HG02571 (cell line): ENCODE data around the gene RPL37.
"Not testable (repeated sequence)": the region's sequence is repeated elsewhere in the genome, so short reads cannot be mapped to it uniquely, and the experiment has no call there.

ENCODE experiments used
- ATAC-seq: cut with Tn5 transposase; IDR thresholded peaks from one replicate; pipeline ENCODE4 v1.9.1; 2021; ENCODE audit warnings: mild to moderate bottlenecking, moderate library complexity; ENCODE audit not compliant: unreplicated experiment

RPL37 gene

DNA sequence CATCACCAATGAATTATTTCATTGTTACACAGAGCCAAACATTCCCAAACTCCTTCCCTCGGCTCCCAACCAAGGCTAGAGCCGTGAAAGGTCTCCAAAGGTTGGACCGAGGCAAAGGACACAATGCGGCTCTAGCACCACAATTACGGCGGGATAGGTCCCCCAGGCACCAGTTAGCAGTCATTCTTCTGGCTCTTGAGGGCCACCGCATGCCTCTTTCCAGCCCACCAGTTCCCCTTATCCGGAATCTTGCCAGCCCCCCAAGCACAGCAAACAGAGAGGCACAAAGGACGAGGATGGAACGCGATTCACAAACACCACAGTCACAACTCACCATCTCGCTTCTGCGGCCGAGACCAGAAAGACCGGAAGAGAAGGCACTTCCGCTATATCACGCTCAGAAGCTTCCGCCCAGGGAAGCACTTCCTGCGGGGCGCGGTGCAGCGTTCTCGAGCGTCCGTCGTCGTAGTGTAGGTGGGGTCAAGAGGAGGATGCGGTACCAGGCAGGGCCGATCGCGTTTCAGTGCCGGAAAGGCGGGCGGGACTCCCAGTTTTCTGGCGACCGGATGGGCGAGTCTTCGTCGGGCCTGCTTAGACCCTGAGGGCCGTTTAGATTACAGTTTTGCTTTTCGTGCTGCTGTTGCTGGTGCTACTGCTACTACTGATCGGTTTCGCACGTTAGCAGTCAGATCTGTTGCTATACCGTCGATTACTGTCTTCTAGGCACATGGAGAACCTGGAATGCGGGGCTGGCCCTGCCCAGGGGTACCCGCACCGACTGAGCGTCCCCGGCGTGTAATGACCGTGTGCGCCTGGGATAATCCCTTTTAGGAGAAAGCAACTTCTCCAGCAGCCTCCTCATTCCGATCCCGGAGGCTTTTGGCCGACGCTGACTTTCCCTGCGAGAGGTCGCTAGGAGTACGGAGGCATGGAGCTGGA lies at the start of gene RPL37:
Gene RPL37 (minus strand): TSS at position 374 of the 939 bp plus-strand sequence. CDS start 37 bp downstream, at position 337.
- peak; percentile 97 for ATAC-seq

DNA sequence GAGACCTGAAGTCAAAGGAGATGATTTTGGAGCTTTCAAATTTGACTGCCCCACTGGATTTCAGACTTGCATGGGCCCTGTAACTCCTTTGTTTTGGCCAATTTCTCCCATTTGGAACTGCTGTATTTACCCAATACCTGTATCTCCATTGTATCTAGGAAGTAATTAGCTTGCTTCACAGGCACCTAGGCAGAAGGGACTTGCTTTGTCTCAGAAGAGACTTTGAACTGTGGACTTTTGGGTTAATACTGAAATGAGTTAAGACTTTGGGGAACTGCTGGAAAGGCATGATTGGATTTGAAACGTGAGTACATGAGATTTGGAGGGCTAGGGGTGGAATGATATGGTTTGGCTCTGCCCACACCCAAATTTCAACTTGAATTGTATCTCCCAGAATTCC lies 48.0 kb upstream of the RPL37 start:
- not testable (repeated sequence) for ATAC-seq

DNA sequence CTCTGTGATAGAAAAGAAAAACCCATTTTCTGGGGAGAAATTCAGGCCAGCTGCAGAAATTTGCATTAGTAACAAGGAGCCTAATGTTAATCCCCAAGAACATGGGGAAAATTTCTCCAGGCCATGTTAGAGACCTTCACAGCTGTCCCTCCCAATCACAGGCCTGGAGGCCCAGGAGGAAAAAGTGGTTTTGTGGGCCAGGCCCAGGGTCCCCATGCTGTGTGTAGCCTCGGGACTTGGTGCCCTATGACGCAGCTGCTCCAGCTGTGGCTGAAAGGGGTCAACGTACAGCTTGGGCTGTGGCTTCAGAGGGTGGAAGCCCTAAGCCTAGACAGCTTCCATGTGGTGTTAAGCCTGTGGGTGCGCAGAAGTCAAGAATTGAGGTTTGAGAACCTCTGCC lies 47.3 kb upstream of the RPL37 start:
- ATAC-seq: no peak

DNA sequence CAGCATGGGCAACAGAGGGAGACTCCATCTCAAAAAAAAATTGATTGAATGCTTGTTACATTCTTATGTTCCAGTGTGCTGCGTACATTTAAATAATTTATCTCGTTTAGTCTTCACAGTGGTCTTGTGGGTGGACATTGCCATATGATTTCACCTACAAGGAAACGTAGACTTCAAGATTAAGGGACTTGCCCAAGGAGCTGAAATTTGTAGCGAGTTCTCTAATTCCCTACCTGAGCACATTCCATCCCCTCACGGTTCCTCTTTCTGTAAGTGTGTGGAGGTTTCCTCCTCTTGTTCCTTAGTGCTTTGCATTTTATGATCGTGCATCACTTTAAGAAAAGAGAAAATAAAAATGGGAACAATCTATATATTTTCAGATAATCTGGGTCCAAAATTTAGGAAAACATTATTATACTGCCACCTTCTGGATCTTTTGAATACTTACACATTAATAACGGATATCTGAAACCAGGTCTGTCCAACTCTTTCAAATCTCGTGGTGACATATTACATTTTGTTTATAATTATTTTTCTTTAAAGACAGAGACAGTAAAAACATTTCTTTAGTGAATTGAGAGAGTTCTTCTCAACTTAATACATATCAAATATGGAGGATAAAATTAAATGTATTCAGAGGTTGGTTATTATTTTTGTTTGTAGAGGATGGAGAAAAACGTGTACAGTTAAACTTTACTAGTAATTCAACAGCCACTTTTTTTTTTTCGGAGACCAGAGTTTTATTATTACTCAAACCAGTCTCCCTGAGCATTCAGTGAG lies 44.3 kb upstream of the RPL37 start:
- no peak for ATAC-seq

DNA sequence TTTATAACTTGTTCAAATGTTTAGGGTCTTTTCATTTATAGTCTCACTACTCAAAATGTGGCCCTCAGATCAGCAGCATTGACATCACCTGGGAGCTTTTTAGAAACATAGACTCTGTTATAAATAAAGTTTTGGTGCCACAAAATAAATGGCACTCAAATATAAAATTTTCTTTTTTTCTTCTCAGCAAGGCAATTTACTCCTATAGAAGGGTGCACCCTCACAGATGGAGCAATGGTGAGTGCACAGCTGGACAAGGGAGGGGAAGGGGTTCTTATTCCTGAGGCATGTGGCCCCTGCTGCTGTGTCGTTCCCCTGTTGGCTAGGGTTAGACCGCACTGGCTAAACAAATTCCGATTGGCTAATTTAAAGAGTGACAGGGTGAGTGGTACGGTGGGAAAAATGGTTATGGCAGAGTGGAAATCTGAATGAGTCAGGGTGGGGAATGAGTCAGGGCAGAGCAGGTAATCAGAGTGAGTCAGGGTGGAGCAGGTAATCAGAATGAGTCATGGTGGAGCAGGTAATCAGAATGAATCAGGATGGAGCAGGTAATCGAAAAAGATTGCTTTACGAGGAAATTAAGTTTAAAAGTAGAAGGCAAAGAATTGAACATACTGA lies 42.5 kb upstream of the RPL37 start:
- no peak for ATAC-seq

DNA sequence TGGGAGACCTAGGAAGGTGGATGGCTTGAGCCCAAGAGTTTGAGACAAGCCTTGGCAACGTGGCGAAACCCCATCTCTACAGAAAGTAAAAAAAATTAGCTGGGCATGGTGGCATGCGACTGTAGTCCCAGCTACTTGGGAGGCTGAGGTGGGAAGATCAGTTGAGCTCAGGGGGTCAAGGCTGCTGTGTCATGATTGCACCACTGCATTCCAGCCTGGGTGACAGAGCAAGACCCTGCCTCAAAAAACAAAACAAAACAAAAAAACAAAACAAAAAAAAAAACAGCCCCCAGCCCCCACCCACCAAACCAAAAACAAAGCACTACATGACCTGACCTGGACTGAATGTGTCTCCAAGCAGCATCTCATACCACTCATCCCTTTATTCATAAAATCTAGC lies 40.9 kb upstream of the RPL37 start:
- ATAC-seq: no peak

DNA sequence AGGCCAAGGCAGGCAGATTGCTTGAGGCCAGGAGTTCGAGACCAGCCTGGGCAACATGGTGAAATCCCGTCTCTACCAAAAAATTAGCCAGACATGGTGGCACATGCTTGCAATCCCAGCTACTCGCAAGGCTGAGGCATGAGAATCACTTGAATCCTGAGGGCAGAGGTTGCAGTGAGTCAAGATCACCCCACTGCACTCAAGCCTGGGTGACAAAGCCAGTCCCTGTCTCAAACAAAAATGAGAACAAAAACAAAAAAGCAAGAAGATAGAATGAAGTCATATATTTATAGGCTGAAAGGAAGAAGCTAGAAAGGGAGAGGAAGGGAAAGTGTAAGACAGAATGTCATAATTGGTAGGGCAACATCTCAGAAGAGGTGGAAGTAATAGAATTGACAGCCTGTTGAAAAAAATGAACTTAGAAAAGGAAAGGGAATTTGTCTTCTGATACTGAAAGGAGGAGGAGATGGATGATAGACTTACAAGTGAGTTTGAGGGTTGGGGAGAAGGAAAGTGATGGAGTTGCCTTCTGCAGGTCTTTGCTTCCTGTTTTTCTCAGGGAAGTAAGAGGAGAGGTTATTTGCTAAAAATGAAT lies 38.4 kb upstream of the RPL37 start:
- no peak for ATAC-seq

DNA sequence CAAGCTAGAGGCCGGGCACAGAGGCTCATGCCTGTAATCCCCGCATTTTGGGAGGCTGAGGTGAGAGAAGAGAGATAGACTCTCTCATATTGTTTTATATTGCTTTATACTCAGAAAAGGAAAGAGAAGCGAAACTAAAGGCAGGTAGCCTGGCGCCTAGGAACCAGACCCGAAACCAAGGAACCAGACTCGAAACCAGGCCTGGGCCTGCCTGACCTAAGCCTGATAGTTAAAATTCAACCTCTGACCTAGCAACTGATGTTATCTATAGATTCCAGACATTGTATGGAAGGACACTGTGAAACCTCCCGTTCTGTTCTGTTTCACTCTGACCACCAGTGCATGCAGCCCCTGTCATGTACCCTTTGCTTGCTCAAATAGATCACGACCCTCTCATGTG lies 37.2 kb upstream of the RPL37 start:
- ATAC-seq: not testable (repeated sequence)

DNA sequence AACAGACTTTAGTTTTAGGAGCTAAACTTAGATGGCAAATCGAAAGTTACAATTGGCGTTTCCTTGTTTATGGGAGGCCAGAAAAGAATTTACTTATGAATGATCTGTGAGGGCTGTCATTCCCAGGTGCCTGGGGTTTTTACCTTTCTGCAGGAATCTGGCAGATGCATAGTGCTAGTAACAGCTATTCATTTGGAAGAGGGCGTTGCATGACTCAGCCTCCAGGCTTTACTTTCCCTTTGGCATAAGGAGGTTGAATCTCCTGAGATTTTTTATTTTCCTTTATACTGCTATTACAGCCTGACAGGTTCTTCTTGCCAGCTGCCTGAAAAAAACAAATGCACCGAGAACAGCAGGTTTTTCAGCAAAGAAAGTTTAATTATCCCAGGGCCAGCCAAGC lies 36.2 kb upstream of the RPL37 start:
- ATAC-seq: no peak

DNA sequence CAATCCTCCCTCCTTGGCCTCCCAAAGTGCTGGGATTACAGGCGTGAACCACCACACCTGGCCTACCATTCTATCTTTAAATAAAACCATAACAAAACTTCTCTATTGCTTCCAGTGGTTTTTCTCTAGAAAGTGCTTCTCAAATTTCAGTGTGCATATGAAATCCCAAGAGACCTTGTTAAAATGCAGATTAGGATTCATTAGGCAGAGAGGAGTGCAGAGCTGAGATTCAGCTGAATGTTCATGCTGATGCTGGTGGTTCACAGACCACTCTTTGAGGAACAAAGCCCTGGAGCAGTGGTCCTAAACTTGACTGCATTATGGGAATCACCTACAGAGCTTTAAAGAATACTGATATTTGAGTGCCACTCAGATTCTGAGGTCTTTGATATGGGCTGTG lies 34.4 kb upstream of the RPL37 start:
- ATAC-seq: no peak

DNA sequence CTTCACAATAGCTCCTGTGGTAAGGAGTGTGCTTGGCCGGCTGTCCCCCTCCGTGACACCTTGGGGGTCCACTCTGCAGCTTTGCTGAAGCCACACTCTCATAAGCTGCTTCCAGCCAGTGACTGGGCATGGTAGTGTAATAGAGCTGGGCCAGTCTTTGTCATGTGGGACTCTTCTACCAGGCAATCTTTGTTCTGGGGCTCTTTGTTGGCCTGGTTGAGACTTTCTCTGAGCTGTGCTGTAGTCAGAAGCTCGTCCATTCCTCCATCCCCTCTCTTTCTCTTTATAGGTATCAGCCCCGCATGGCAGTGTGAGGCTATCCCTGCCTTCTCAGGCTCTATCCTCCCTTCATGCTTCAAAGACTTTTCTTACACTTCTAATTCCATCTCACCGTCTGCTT lies 31.8 kb upstream of the RPL37 start:
- ATAC-seq: no peak

DNA sequence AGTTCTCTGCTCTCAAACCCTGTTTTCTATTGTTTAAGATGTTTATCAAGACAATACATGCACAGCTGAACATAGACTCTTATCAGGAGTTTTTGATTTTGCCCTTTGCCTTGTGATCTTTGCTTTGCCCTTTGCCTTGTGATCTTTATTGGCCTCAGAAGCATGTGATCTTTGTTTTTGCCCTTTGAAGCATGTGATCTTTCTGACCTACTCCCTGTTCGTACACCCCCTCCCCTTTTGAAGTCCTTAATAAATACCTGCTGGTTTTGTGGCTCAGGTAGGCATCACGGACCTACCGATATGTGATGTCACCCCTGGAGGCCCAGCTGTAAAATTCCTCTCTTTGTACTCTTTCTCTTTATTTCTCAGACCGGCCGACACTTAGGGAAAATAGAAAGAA lies 30.0 kb upstream of the RPL37 start:
- ATAC-seq: not testable (repeated sequence)

DNA sequence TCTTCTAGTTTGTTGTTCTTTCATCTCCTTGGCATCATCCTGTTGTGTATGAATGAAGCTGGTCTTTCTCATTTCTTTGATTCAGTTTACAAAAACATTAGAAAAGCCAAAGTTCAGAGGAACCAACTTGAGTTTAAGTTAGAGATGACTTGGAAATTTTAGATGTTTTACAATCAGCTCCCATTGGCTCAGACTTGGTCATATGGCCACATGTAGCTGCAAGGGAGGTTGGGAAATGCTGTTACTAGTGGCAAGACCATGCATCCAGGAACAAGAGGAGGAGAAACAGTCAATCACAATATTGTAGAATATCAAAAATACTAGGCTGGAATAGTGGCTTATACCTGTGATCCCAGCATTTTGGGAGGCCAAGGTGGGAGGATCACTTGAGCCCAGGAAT lies 25.7 kb upstream of the RPL37 start:
- no peak for ATAC-seq

DNA sequence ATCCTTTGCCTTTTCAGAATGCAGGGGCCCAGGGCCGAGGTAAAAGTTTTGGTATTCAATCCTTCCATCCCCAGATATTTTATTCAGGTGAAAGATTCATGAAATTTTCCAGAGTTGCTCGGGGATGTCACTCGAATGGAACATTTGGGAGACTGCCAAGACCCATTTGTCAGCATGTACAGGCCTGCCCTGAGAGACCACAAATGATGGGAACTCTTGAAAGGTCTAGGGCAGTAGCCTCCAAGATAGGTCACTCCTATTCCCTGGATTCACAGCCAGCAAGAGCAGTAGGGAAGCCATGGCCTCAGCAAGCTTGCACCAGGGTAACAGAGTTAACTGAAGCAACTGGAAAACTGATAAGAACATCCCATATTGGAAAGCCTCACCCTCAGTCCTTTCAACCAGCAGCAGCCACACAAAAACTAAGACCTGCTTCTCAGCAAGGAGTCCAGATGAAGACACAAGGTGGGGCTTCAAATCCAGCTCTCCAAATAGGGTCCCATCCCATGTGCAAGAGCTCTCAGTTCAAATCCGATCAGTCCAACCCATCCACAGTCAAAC lies 18.7 kb upstream of the RPL37 start:
- ATAC-seq: no peak

DNA sequence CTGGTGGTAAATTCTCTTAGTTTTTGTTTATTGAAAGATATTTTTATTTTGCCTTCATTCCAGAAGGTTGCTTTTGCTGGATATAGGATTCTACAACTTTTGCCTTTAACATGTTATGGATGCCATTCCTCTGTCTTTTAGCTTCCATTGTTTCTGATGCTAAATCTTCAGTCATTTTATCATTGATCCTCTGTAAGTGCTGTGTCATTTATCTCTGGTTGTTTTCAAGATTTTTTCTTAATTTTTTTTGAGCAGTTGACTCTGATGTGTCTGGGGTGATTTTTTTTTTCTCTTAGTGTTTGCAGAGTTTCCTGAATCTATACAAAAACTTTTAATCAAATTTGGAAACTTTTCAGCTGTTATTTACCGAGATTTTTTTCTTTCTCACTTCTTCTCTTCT lies 12.5 kb upstream of the RPL37 start:
- ATAC-seq: no peak

DNA sequence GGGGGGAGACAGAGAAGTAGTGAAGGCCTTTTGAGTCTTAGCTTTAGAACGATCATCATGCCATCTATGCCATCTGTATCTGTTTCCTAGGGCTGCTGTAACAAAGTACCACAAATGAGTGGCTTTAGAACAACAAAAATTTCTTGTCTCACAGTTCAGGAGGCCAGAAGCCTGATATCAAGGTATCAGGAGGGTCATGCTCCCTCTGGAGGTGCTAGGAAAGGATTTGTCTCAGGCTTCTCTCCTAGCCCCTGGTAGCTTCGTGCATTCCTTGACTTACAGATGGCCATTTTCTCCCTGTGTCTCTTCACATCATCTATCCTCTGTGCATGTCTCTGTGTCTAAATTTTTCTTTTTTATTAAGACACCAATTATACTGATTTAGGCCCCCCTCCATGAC lies 11.3 kb upstream of the RPL37 start:
- ATAC-seq: no peak

DNA sequence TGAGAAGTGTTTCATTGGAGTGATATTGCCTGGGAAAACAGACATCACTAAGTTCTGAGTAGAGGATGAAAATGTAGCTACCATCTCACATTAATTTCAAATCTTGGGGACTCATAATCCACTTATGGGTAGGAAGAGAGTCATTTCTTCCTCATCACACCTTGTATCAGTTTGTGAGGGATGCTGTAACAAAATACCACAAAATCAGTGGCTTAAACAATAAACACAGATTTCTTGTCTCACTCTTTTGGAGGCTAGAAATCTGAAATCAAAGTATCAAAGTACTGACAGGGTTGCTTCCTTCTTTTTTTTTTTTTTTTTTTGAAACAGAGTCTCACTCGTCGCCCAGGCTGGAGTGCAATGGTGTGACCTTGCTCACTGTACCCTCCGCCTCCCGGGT lies 9.5 kb upstream of the RPL37 start:
- no peak for ATAC-seq

DNA sequence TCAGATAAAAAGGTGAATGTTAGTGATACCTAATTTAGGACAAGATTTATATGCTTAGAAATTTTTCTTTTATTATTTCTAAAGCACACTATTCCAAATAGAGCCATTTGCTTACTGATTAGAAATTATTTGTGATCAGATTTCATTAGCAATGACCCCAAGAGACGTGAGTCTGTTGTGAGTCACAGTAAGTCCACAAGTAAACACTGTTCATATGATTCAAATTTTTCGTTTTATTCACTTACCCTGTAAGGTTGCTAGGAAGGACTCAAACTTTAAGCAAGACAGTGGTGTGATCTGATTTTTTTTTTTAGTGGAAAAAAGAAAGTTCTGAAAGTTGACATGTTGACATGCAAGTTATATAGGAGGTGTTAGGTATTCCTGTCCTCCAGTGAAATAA lies 7.3 kb upstream of the RPL37 start:
- ATAC-seq: no peak

DNA sequence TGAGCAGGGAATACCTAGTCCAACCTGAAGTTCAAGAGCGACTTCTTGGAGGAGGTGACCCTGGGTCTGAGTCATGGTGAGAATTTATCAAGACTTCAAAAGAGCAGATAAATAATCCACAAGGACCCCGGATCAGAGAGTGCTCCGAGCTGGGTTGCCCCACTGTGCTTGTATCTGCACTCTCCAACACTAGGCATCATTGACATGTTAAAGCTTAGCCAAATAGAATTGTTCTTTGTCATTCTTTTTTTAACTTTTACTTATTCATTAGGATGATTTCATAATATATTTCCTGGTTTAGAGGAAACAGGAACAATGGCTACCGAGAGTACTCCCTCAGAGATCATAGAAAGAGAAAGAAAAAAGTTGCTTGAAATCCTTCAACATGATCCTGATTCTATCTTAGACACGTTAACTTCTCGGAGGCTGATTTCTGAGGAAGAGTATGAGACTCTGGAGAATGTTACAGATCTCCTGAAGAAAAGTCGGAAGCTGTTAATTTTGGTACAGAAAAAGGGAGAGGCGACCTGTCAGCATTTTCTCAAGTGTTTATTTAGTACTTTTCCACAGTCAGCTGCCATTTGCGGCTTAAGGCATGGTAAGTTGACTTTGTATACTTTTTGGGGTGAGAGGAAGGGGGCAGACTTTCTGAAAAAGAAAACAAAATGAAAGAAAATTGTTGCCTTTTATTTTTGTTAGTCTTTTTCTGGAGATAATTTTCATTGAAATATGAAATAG lies 6.2 kb upstream of the RPL37 start, which contains the start of gene CARD6:
Gene CARD6 (plus strand): TSS at position 300 of the 738 bp plus-strand sequence. CDS start 16 bp downstream, at position 316.
- no peak for ATAC-seq

DNA sequence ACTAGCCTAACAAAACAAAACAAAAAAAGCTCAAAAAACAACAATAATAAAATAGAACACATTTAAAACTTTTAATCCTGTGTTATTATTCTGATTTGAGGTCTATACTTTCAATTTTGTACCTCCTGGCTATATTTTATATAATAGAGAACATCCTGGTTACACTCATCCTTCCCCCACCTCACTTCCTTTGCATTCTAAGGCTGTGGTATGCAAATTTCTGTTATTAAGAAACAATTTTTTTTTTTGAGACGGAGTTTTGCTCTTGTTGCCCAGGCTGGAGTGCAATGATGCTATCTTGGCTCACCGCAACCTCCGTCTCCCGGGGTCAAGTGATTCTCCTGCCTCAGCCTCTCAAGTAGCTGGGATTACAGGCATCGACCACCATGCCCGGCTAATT lies 3.1 kb upstream of the RPL37 start:
- no peak for ATAC-seq
